Body of pancreas (tissue), 4 donors: Measurements from ENCODE around the gene EPM2AIP1. TPM values are rescaled to one million over a fixed set of nuclear protein-coding genes. Genes with fewer than 3 reads are reported as not detected.

Experiments used
- ATAC-seq: fragments of 150-250 bp; one replicate; pipeline ENCODE4 v1.9.1; 2016
- DNase-seq, 4 donors: peaks; one replicate each; pipeline ENCODE4 v3.0.0-alpha.2; 2019
- H3K27ac ChIP-seq, 4 donors: fragments of 200-600 bp; sonication (generic); 1 replicate in 3 of 4; 2 replicates in 1 of 4; pipeline versions ENCODE4 v1.5.1 to v1.6.1; 2016 to 2019; ENCODE audit warnings: mild to moderate bottlenecking in 1 of 4, mixed read lengths in 1 of 4, moderate library complexity in 1 of 4
- H3K27me3 ChIP-seq, 2 donors: fragments of 200-600 bp; sonication (generic); one replicate each; pipeline ENCODE4 v1.6.0; 2016; ENCODE audit warnings: mild to moderate bottlenecking in 1 of 2
- H3K36me3 ChIP-seq, 2 donors: fragments of 200-600 bp; sonication (generic); replicated peaks in 1 of 2; 2 replicates each; pipeline ENCODE4 v1.5.1; 2016; ENCODE audit warnings: low read depth in 2 of 2; ENCODE audit not compliant: insufficient read depth in 1 of 2
- H3K4me1 ChIP-seq: fragments of 200-600 bp; sonication (generic); one replicate; pipeline ENCODE4 v1.6.0; 2016
- H3K4me3 ChIP-seq, 2 donors: fragments of 200-600 bp; sonication (generic); 1 replicate in 1 of 2; 2 replicates in 1 of 2; pipeline ENCODE4 v1.5.1; 2016 to 2019
- H3K9me3 ChIP-seq, 3 donors: fragments of 200-600 bp; sonication (generic); 1 replicate in 2 of 3; 2 replicates in 1 of 3; pipeline ENCODE4 v1.5.1; 2016
- CTCF ChIP-seq, 7 experiments: fragments of 450-650 bp in 4 of 7; fragments of 200-600 bp in 3 of 7; sonication (generic) in 3 of 7; IDR thresholded peaks; one replicate each; pipeline ENCODE4 v1.5.1; 2016 to 2019; ENCODE audit warnings: antibody characterized with exemption in 7 of 7
- POLR2A ChIP-seq, 3 donors: fragments of 450-650 bp; IDR thresholded peaks; one replicate each; pipeline ENCODE4 v1.6.1; 2016; ENCODE audit warnings: antibody characterized with exemption in 3 of 3, mild to moderate bottlenecking in 2 of 3
- WGBS, 2 donors: methylation state at CpG; one replicate each; pipeline ENCODE4 v1.1.5; 2017; 5-methylcytosine and 5-hydroxymethylcytosine counted together
- intact Hi-C: fragments of 100-400 bp; cut with DNase I; formaldehyde crosslinking; loops from one replicate; pipeline ENCODE4 v1.15.1; 2023
- total RNA-seq, 2 donors: library from RNA; depleted of rRNA; stranded (reverse); fragments of >200 nt; gene quantifications; one replicate each; pipeline ENCODE4 v1.1.0, GENCODE V29; 2016

The EPM2AIP1 gene
- total RNA-seq, 2 donors from 2014 or later, result 9.1 to 10.9 TPM

GRCh38 chr3:37025561-37026335, 32.8 kb upstream of the EPM2AIP1 start:
- no peaks in the 10 kb centered on the region for H3K9me3 ChIP-seq
- peaks cover 0 to 7% of the 10 kb centered on the region in 2 donors for H3K36me3 ChIP-seq
- no peaks in the 10 kb centered on the region for H3K27me3 ChIP-seq
- WGBS, 2 donors, result 94 to 100% methylated on average over 2 to 3 of the region's 3 CpGs
- no peak for DNase-seq
- no peak overlapping the region for H3K27ac ChIP-seq
- H3K4me3 ChIP-seq, result no peak overlapping the region
- ATAC-seq, result no peak
- intact Hi-C loops, result no loop called here
- H3K4me1 ChIP-seq, result no peaks in the 10 kb centered on the region
- TF ChIP-seq POLR2A (IDR thresholded peaks at IDR 0.05), result no peak
- TF ChIP-seq CTCF (IDR thresholded peaks at IDR 0.05), result no peak

GRCh38 chr3:37024820-37025405, 32.0 kb upstream of the EPM2AIP1 start:
- H3K36me3 ChIP-seq, result peaks cover 0 to 14% of the 10 kb centered on the region in 2 donors
- DNase-seq (peak in 1 of 4 donors; percentile 4), ATAC-seq (no peak)
- H3K27me3 ChIP-seq, result no peaks in the 10 kb centered on the region
- 89 to 91% methylated on average over 3 of the region's 3 CpGs for whole genome bisulfite sequencing, 2 donors
- TF ChIP-seq POLR2A (IDR thresholded peaks at IDR 0.05), result no peak
- no peak for TF ChIP-seq CTCF (IDR thresholded peaks at IDR 0.05)
- H3K4me1 ChIP-seq, result no peaks in the 10 kb centered on the region
- H3K4me3 ChIP-seq, result no peak overlapping the region
- intact Hi-C loops, result no loop called here
- H3K9me3 ChIP-seq, result no peaks in the 10 kb centered on the region
- H3K27ac ChIP-seq, result no peak overlapping the region

- no peak for DNase-seq
- TF ChIP-seq POLR2A (IDR thresholded peaks at IDR 0.05) (no peak), CTCF (IDR thresholded peaks at IDR 0.05) (peak in 5 of 7 experiments; percentile 15 to 39 (median 31))
- no peaks in the 10 kb centered on the region for H3K4me1 ChIP-seq
- peaks cover 3 to 15% of the 10 kb centered on the region in 2 donors for H3K36me3 ChIP-seq
- WGBS, 2 donors, result 78 to 83% methylated on average over 2 of the region's 2 CpGs
- no peaks in the 10 kb centered on the region for H3K27me3 ChIP-seq
- H3K27ac ChIP-seq, result no peak overlapping the region
- intact Hi-C loops, result no loop called here
- ATAC-seq, result no peak
- no peak overlapping the region for H3K4me3 ChIP-seq
- H3K9me3 ChIP-seq, result no peaks in the 10 kb centered on the region
Observed at GRCh38 chr3:37024092-37024491, 31.2 kb upstream of the EPM2AIP1 start.

GRCh38 chr3:37017683-37018082, 24.8 kb upstream of the EPM2AIP1 start:
- ATAC-seq (no peak), DNase-seq (no peak)
- Histone ChIP-seq H3K27ac (no peak overlapping the region), H3K36me3 (peaks cover 5 to 31% of the 10 kb centered on the region in 2 donors), H3K27me3 (no peaks in the 10 kb centered on the region), H3K4me3 (no peak overlapping the region), H3K4me1 (no peaks in the 10 kb centered on the region), H3K9me3 (no peaks in the 10 kb centered on the region)
- 70 to 88% methylated on average over 3 of the region's 3 CpGs for WGBS, 2 donors
- TF ChIP-seq POLR2A (IDR thresholded peaks at IDR 0.05) (no peak), CTCF (IDR thresholded peaks at IDR 0.05) (no peak)
- intact Hi-C loops, result no loop called here
